GM19397 (cell line): ENCODE data around the gene RGPD6.
"Not testable (repeated sequence)": the region's sequence is repeated elsewhere in the genome, so short reads cannot be mapped to it uniquely, and the experiment has no call there.

Source experiments
- ATAC-seq: cut with Tn5 transposase; IDR thresholded peaks from one replicate; pipeline ENCODE4 v1.9.1; 2021; ENCODE audit warnings: mild to moderate bottlenecking, moderate library complexity; ENCODE audit not compliant: unreplicated experiment

Gene RGPD6

GRCh38 chr2:110482697-110483096 lies 94.3 kb downstream of the RGPD6 start:
- ATAC-seq = not testable (repeated sequence)

- ATAC-seq = not testable (repeated sequence)
Observed at GRCh38 chr2:110481200-110481599, 95.8 kb downstream of the RGPD6 start.

GRCh38 chr2:110480084-110480483 lies 96.9 kb downstream of the RGPD6 start:
- ATAC-seq = not testable (repeated sequence)

GRCh38 chr2:110477370-110477769 lies 99.7 kb downstream of the RGPD6 start:
- not testable (repeated sequence) for ATAC-seq

- not testable (repeated sequence) for ATAC-seq
Observed at GRCh38 chr2:110476952-110477351, 100.1 kb downstream of the RGPD6 start.

- ATAC-seq = not testable (repeated sequence)
Observed at GRCh38 chr2:110475627-110476359, 101.2 kb downstream of the RGPD6 start.

- peak; percentile 90 for ATAC-seq
Observed at GRCh38 chr2:110474898-110475297, 102.1 kb downstream of the RGPD6 start.

GRCh38 chr2:110473059-110473358 lies 104.0 kb downstream of the RGPD6 start:
- not testable (repeated sequence) for ATAC-seq

- not testable (repeated sequence) for ATAC-seq
Observed at GRCh38 chr2:110472171-110473058, 104.6 kb downstream of the RGPD6 start, which contains the start of gene LIMS4. TSS of gene LIMS4 (minus strand) at chr2:110472816. CDS start at chr2:110472778, 38 bp downstream.

GRCh38 chr2:110468921-110469320 lies 108.1 kb downstream of the RGPD6 start:
- not testable (repeated sequence) for ATAC-seq

- ATAC-seq = peak; percentile 84
Observed at GRCh38 chr2:110465312-110465711, 111.7 kb downstream of the RGPD6 start.
